GM12865 (cell line): ENCODE data around the gene RHEB.

Source experiments
- DNase-seq: peaks from one replicate; pipeline ENCODE4 v3.0.0; 2010; ENCODE audit warnings: low read depth
- H3K4me3 ChIP-seq: 2 replicates; pipeline ENCODE4 v1.5.1; 2011; ENCODE audit warnings: mild to moderate bottlenecking, low read depth, low read length, control low read depth
- TF ChIP-seq, protein P1 (sequence below): IDR thresholded peaks from 2 replicates; pipeline ENCODE4 v1.5.1; 2011; ENCODE audit warnings: low read length, control low read depth, low read depth, inconsistent platforms; ENCODE audit not compliant: insufficient read depth; ENCODE audit errors: missing control alignments

Gene RHEB

DNA sequence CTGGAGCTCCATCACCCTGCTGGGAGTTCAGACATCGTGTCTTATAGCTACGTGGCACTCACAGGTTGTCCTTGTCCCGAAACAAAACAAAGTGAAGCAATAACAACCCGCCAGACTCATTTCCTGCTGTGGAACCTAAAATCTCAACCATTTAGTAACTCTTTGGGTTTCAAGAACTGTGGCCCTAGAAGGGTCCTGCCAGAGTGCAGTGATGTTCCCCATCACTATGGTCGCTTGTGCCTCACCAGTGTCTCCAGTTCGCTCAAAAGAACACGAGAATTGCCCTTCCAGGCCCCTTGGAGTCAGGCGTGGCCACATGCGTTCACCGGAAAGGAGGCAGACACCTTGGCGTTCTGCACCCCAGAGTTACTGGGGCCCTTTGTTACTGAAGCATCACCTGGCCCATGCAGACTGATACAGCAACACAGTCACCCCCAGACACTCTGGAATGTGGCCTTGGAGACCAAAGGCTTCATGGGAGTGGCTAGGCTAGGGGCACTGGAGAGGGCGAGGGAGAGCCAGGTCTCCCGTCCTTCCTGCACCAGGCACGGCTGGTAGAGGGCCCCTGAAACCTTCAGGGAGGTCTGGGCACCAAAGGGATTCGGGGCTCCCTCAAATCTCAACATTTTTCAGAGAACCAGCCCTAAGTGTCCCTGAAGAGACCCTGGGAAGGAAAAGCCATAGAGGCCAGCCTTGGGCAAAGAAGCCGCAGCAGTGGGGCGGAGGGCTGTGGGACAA lies 80.7 kb downstream of the RHEB start:
- TF ChIP-seq, protein P1, sequence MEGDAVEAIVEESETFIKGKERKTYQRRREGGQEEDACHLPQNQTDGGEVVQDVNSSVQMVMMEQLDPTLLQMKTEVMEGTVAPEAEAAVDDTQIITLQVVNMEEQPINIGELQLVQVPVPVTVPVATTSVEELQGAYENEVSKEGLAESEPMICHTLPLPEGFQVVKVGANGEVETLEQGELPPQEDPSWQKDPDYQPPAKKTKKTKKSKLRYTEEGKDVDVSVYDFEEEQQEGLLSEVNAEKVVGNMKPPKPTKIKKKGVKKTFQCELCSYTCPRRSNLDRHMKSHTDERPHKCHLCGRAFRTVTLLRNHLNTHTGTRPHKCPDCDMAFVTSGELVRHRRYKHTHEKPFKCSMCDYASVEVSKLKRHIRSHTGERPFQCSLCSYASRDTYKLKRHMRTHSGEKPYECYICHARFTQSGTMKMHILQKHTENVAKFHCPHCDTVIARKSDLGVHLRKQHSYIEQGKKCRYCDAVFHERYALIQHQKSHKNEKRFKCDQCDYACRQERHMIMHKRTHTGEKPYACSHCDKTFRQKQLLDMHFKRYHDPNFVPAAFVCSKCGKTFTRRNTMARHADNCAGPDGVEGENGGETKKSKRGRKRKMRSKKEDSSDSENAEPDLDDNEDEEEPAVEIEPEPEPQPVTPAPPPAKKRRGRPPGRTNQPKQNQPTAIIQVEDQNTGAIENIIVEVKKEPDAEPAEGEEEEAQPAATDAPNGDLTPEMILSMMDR = no peak
- DNase-seq = no peak
- H3K4me3 ChIP-seq = no peak overlapping the region

DNA sequence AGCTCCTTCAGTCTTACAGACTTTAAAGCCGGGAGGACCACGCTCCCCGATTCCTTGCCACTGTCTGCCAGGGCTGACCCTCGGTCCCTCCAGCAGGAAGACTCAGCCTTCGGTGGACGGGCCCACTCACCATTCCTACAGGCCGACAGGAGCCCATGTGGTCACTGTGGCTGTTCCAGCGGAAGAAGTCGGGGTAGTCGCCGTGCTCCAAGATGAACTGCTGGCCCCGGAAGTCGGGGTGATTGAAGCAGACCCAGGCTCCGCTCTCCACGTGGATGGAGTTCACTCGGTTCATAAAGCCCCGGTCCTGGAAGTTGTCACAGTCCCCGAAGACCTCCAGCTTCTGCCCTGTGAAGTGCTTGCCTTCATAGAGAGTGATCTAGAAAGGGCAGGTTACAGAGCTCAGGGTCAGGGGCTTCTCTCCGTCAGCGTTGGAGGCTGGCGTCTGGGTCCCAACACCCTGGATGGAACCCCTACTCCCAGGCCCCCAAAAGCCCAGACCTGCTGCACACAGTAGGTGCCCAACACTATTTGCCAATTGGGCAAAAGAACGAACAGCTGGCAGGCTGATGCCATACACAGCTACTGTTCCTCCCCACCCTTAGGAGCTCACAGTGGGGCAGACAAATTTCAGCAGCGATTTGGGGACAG lies 81.7 kb downstream of the RHEB start:
- H3K4me3 ChIP-seq = no peak overlapping the region
- TF ChIP-seq, protein P1 = no peak

DNA sequence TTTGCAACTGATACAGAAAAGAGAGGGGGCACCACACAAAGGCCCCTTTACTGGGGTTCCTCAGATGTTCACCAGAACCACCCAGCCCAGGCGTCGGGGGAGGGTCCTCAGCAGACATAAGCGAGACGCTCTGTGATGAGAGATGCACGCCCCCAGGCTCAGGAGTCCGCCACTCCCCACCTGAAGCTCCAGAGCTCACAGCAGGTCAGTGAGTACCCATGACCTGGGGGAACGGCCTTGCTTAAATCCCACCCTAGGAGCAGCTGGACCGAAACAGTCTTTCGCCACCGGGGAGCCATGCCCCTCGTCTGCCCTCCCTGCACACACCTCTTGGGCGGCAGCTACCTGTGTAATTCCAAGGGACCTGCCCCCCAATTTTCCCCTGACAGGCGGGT lies 82.5 kb downstream of the RHEB start:
- DNase-seq = no peak
- H3K4me3 ChIP-seq = no peak overlapping the region
- TF ChIP-seq, protein P1 = no peak

More for the DNA sequence above, 81.7 kb downstream of the RHEB start:
- DNase-seq = no peak

DNA sequence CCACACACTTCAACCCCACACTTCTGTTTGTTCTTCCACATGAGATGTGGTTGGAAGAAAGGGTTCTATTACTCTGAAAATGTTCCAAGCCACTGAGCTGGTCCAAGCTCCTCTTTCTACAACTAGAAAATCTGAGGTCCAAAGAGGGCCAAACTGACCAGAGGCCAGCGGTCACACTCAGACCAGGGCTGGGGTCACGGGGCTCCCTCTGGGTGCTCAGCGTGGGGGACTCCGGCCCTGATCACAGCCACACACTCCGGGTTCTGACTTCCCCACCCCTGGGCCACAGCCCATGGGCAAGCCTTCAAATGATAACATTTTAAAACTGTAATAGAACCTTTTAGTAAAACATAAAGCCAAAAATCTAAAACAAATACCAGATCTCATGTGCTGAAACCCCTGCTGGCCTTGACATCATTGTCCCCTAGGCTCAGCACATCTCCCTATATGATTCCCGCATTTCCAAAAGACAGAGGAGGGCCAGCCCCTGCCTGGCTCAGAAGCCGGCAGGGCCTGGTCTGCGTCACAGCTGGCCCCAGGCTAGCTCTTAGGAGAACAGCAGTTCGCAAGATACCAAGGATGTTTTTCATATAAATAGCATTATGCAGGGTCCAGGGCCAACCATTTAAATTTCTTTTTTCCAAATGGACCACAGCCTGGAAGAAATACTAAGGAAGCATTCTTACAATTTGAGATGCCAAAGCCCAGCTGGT lies 83.1 kb downstream of the RHEB start:
- no peak for DNase-seq
- TF ChIP-seq, protein P1 = no peak
- H3K4me3 ChIP-seq = no peak overlapping the region

DNA sequence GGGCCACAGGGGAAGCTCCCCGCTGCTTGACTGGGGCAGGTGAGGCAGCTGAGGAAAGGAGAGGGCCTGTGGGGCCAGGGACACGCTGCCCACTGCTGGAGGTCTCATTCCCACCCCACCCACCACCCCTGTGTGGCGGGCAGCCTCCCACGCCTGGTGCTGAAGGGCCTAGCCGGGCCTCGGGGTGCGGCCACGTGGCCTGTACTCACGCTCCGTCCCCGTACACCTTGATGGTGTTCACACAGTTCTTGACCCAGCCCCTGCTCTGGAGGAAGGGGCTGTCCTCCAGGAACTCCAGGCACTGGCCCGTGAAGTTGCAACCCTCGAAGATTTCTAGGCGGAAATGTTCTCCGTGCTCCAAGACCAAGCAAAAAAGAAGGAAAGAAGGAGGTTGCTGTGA lies 83.7 kb downstream of the RHEB start:
- no peak for DNase-seq
- no peak overlapping the region for H3K4me3 ChIP-seq
- TF ChIP-seq, protein P1 = no peak

DNA sequence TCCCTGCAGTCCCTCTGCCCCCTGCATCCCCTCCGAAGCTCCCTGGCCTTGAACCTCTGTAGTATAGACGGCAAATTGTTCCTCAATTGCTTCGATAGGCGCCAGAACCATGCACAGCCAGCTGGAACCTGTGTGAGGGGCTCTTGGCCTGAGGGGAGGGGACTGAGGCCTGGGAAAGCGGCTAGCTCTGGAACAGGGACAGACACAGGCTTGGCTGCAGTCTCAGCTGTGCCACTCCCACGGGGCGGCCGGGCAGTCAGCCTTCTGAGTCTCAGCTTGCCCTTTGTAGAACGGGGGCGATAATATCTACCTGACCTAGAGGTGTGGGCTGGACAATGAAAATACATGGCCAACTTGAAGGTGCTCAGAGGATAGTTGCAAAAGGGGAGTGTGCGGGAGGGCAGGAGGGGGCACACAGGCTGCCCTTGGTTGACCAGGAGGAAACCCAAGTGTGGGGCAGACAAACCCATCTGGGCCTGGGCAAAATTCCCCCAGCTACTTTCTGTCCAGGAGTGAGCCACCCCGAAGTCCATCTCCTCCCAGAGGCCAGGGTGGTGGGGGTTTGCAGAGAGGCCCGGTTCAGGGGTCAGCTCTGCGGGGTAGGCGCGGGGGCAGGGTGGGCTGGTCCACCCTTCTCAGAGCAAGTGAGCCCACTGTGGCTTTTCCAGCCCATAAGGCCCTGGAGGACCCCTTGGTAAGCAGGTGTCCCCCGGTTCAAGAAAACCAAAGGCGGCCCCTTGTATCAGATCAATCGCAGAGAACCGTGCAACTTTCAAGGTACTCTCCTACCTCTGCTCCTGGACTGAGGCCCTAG lies 84.4 kb downstream of the RHEB start:
- TF ChIP-seq, protein P1 = no peak
- H3K4me3 ChIP-seq = no peak overlapping the region
- no peak for DNase-seq
